GM20000 (cell line): ENCODE results near the gene EMC8.

Source experiments
- DNase-seq: peaks from one replicate; pipeline ENCODE4 v3.0.0; 2012; ENCODE audit warnings: low spot score
- TF ChIP-seq, protein P1 (sequence below): IDR thresholded peaks from 2 replicates; pipeline ENCODE4 v1.5.1; 2012; ENCODE audit warnings: mild to moderate bottlenecking, control low read depth; ENCODE audit errors: extremely low read depth, missing control alignments

Gene EMC8

DNA sequence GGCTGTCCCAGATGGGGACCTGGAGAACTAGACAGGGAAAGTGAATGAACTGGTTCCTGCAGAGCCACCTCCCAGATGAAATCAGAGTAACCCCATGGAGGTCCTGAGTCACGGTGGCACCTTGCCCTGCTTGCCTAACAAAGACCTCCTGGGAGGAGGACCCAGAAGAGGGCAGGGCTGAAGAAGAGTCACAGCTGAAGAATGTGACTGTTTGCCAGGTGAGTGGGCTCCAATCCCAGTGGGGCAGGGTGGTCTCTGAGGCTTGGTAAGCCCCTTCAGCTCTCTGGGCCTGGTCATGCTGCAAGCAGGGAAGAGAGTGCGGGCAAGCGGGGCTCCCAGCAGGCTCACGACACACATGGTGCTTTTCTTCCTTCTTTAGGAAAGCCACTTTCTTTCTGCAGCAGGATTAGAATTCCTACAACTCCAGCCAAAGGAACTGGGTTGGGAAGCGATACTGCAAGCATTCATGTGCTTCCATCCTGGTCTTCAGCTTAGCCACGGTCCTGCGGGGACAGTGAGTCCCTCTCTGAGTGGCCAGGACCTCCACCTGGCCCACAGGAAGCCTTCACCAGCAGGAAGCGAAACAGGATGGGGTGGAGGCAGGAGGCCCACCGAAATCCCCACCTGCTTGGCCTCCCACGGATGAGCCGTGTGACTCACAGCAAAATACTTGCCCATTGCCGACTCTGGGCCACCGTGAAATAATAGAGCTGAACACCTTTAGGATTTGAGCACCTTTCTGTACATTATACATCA lies 52.7 kb downstream of the EMC8 start:
- DNase-seq, result peak; percentile 74

DNA sequence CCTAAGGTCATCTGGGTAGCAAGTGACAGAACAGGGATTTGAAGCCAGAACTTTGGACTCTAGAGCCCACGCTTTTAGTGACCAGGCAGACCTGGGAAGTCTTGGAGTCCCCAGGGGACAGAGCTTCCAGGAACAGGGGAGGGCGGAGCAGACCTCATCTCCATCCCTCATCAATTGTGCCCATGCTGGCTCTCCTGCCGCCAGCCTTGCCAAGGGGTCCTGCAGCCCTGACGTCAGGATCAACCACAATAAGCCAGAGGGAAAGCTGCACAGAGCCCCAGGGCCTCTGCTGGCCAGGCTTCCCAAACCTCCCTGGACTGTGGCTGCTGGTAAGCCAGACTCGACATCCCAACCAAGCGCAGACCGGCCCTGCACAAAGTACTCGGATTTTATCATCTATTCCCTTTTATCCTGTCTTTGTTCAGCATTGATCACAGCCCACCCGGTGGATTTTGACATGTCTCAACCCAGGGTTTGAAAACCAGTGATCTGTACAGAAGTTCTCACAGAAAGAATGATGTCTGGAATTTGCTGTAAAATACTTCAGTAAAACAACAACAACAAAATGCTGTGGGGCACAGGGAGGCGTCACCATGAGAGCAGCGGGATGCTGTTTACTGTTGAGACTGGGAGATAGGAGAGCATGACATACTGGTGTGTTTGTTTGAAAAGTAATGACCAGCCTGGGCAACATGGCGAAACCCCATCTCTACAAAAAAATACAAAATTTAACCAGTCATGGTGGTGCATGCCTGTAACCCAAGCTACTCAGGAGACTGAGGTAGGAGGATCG lies 60.2 kb downstream of the EMC8 start:
- TF ChIP-seq, protein P1, sequence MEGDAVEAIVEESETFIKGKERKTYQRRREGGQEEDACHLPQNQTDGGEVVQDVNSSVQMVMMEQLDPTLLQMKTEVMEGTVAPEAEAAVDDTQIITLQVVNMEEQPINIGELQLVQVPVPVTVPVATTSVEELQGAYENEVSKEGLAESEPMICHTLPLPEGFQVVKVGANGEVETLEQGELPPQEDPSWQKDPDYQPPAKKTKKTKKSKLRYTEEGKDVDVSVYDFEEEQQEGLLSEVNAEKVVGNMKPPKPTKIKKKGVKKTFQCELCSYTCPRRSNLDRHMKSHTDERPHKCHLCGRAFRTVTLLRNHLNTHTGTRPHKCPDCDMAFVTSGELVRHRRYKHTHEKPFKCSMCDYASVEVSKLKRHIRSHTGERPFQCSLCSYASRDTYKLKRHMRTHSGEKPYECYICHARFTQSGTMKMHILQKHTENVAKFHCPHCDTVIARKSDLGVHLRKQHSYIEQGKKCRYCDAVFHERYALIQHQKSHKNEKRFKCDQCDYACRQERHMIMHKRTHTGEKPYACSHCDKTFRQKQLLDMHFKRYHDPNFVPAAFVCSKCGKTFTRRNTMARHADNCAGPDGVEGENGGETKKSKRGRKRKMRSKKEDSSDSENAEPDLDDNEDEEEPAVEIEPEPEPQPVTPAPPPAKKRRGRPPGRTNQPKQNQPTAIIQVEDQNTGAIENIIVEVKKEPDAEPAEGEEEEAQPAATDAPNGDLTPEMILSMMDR, result no peak
- no peak for DNase-seq

More for the DNA sequence above, 52.7 kb downstream of the EMC8 start:
- TF ChIP-seq, protein P1, result no peak

DNA sequence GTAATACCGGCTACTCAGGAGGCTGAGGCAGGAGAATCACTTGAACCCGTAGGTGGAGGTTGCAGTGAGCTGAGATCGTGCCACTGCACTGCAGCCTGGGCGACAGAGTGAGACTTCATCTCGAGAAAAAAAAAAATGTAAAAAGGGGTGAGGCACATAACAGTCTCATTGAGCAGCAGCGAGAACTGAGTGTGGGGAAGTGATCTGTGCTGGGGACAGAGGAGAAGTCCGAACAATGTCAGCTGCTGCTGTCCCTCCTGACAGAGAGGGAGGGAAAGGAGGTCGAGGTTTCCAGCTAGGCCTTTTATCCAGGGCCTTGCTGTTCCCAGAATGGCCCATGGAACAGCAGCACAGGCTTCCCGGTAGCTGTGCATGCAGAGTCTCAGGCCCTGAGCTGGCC lies 62.4 kb downstream of the EMC8 start:
- DNase-seq, result no peak

DNA sequence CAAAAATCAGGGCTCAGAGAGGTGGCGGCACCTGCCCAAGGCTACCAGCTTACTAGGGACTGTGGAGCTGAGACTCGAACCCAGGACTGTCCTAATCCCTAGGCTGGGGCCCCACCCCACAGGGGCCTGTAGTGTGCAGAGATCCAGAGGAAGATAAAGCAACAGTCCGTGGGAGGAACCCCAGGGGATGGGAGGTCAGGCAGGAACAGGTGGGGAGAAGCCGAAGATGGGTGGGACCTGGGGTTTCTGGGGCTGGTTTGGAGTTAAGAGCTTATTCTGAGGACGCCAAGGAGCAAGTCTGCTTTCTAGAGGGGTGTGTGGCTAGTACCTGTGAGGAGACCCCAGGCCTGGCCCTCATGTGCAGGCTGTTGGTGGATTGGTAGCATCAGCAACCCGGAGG lies 63.4 kb downstream of the EMC8 start:
- no peak for DNase-seq

More for the DNA sequence above, 62.4 kb downstream of the EMC8 start:
- TF ChIP-seq, protein P1, result no peak

DNA sequence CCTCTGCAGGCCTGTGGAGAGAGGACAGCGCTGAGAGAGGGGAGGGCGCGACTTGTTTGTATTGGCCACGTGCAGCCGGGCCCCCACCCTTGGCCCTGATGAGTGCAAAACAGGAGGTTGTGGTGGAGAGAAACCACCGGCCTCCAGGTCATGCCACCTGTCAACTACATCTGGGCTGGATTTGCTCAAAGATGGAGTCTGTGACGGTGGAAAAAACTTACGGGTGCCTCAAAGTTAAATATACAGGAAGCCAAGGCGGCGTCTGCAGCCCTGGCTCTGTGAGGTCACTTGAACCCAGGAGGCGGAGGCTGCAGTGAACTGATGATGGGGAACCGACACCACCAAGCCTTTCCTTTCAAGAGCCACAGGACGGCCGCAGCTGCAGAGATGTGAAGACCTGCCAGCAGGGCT lies 64.1 kb downstream of the EMC8 start:
- peak; percentile 71 for DNase-seq
- TF ChIP-seq, protein P1, result no peak

More for the DNA sequence above, 63.4 kb downstream of the EMC8 start:
- TF ChIP-seq, protein P1, result no peak

DNA sequence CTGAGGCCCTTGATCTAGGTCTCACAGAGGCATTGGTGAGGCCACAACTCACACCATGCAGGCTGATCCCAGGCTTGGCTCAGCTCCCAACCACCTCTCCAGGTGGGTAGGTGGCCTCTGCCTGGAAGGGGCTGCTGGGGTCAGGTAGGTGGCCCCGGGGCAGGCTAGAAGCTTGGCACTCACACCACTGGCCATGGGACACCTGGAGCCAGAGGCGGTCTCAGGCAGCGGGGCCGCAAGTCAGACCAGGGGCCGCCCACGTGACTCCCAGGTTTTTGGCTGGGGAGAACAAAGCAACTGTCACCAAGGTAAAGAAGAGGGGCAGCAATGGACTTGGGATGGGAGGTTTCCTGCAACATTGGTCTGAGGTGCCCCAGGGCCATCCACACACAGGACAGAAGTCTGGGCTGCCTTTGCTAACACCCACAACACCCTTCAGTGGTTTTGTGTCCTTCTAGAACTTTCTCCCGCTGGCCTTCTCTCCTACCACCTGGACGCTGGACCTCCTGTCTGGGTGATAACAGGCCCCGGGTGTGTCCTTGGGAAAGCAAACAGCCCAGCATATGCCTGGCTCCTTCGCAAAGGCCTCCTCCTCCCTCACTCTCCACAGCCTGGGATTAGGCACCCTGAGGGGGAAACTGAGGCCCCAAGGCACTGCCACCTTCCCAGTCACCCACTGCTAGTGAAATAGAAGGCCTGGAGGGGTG lies 64.9 kb downstream of the EMC8 start:
- TF ChIP-seq, protein P1, result no peak
- no peak for DNase-seq

DNA sequence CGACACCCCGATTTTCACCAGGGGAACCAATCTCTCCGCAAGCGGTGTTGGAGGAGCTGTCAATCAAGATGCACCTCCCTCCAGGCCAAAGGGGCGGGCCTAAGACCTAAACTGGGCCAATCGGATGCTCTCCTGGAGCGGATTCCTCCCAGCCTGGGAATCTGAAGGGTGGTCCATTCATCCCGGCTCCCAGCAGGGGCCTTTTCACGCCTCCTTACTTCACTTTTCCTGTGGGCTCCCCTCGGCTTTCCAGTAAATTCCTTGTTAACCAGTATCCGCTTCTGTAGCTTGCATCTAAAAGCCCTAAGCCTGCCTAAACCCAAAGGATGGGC lies 65.5 kb downstream of the EMC8 start:
- DNase-seq, result no peak
- TF ChIP-seq, protein P1, result no peak
